DMS114 treated with DMSO at 0.1 percent for 48 hours (cell line): Measurements from ENCODE around the gene MYO16.

Source experiments
- DNase-seq: peaks from one replicate; lab custom pipeline; 2025; ENCODE audit not compliant: unreplicated experiment; lab: John Stamatoyannopoulos, UW

Gene MYO16

GRCh38 chr13:109113427-109113826 lies 484.0 kb downstream of the MYO16 start:
- no peak for DNase-seq

- DNase-seq, result no peak
These were observed 484.8 kb downstream of the MYO16 start for GRCh38 chr13:109114162-109114561.

GRCh38 chr13:109114991-109115390 lies 485.6 kb downstream of the MYO16 start:
- DNase-seq, result no peak

- DNase-seq, result no peak
These were observed 489.1 kb downstream of the MYO16 start for GRCh38 chr13:109118521-109118920.

- no peak for DNase-seq
These were observed 490.5 kb downstream of the MYO16 start for GRCh38 chr13:109119896-109120295.

GRCh38 chr13:109121826-109122225 lies 492.4 kb downstream of the MYO16 start:
- no peak for DNase-seq

- no peak for DNase-seq
These were observed 494.6 kb downstream of the MYO16 start for GRCh38 chr13:109123971-109124370.

- DNase-seq, result no peak
These were observed 496.8 kb downstream of the MYO16 start for GRCh38 chr13:109126178-109126577.

- DNase-seq, result no peak
These were observed 497.7 kb downstream of the MYO16 start for GRCh38 chr13:109126891-109127641.

GRCh38 chr13:109128121-109128520 lies 498.7 kb downstream of the MYO16 start:
- DNase-seq, result no peak

- DNase-seq, result no peak
These were observed 500.9 kb downstream of the MYO16 start for GRCh38 chr13:109130093-109130835.

- no peak for DNase-seq
These were observed 502.4 kb downstream of the MYO16 start for GRCh38 chr13:109131698-109132257.

- no peak for DNase-seq
These were observed 505.6 kb downstream of the MYO16 start for GRCh38 chr13:109135018-109135417.

GRCh38 chr13:109136873-109137272 lies 507.5 kb downstream of the MYO16 start:
- no peak for DNase-seq

GRCh38 chr13:109139346-109139745 lies 509.9 kb downstream of the MYO16 start:
- DNase-seq, result no peak

GRCh38 chr13:109140054-109140453 lies 510.6 kb downstream of the MYO16 start:
- no peak for DNase-seq

- no peak for DNase-seq
These were observed 511.3 kb downstream of the MYO16 start for GRCh38 chr13:109140479-109141349.

GRCh38 chr13:109141706-109142105 lies 512.3 kb downstream of the MYO16 start:
- DNase-seq, result no peak

- no peak for DNase-seq
These were observed 515.5 kb downstream of the MYO16 start for GRCh38 chr13:109144693-109145437.

- DNase-seq, result peak; percentile 12
These were observed 516.2 kb downstream of the MYO16 start for GRCh38 chr13:109145631-109146030.
